ENCODE results near the gene MEOX1. TPM values are rescaled to one million over a fixed set of nuclear protein-coding genes. Genes with fewer than 3 reads are reported as not detected.
A peak's percentile ranks its signal among the peaks of the same experiment; 100 is the strongest.

Gene MEOX1
- total RNA-seq (2014; rRNA removed; shearing (Covaris generic); ENCODE audit: low replicate concordance): 1.1 TPM in 1 of 2 replicates, not detected in the other

DNA sequence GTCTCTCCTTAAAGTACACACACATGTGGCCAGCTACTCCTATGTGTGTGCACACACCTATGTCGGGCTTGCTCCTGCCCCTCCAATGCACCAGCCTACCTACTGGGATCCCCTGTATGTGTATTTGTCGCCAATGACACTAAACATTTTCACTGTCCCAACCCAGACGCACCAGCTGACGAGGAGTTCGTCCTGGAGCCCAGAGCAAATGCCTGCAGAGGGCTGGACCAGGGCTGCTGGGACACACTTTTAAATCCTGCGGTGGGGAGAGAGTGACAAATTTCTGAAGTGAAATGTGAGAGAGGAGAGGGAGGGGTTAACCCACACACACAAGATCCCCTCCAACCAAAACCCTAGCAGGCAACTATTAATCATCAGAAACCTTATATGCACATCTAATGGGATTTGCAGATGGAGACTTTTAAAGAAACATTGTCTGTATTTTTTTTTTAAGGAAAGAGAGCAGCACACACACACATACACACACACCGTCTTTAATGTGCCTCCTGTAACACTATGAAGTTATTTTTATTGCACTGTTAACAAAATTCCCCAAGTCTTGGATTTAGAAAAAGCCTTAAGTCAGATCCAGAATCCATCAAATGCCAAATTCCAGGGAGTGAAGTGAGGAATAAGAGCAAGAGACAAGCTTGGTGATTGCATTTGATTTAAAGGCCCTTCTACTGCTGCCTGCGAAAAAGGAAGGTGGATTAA, at the start of gene MEOX1:
Gene MEOX1, minus strand, starts transcription at position 224 of the 714 bp plus-strand sequence. CDS start 388 bp downstream, outside the sequence.
- Histone ChIP-seq H3K4me3 (no peak within 1 kb of the TSS), H3K36me3 (no peaks in the 10 kb centered on the region), H3K27me3 (no peaks in the 10 kb centered on the region), H3K9me3 (no peaks in the 10 kb centered on the region)
- peak; percentile 32 for DNase-seq

- Histone ChIP-seq H3K9me3 (no peaks in the 10 kb centered on the region), H3K27me3 (no peaks in the 10 kb centered on the region), H3K4me3 (no peak overlapping the region), H3K36me3 (no peaks in the 10 kb centered on the region)
- DNase-seq: no peak
Measured at GRCh38 chr17:43710101-43710500, 48.4 kb upstream of the MEOX1 start.

DNA sequence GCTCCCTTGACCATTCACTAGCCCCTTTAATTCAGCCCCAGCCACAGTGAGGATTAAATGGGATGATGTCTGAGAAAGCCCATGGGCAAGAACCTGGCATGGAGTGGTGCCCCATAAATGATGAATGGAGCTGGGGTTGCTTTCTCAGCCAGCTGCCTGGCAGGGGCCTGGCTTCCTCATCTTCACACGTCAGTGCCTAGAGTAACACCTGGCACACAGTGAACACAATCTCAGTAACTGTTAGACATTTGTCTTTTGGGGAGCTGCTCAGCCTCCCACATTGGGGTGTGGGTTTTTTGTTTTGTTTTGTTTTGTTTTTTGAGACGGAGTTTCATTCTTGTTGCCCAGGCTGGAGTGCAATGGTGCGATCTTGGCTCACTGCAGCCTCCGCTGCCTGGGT, 47.5 kb upstream of the MEOX1 start:
- Histone ChIP-seq H3K9me3 (no peaks in the 10 kb centered on the region), H3K27me3 (no peaks in the 10 kb centered on the region), H3K4me3 (no peak overlapping the region), H3K36me3 (no peaks in the 10 kb centered on the region)
- DNase-seq: peak; percentile 44

- no peaks in the 10 kb centered on the region for H3K36me3 ChIP-seq
- DNase-seq: no peak
- no peak overlapping the region for H3K4me3 ChIP-seq
- H3K9me3 ChIP-seq: peaks cover 4% of the 10 kb centered on the region; the same call in 1 of the 2 replicates
- H3K27me3 ChIP-seq: no peaks in the 10 kb centered on the region
Measured at GRCh38 chr17:43707184-43707583, 45.5 kb upstream of the MEOX1 start.

GRCh38 chr17:43706235-43706634, 44.5 kb upstream of the MEOX1 start:
- H3K36me3 ChIP-seq: no peaks in the 10 kb centered on the region
- H3K4me3 ChIP-seq: no peak overlapping the region
- DNase-seq: no peak
- peaks cover 4% of the 10 kb centered on the region; the same call in 1 of the 2 replicates for H3K9me3 ChIP-seq
- no peaks in the 10 kb centered on the region for H3K27me3 ChIP-seq

GRCh38 chr17:43703630-43704029, 41.9 kb upstream of the MEOX1 start:
- Histone ChIP-seq H3K36me3 (no peaks in the 10 kb centered on the region), H3K27me3 (no peaks in the 10 kb centered on the region), H3K4me3 (no peak overlapping the region), H3K9me3 (peaks cover 10% of the 10 kb centered on the region)
- DNase-seq: no peak

DNA sequence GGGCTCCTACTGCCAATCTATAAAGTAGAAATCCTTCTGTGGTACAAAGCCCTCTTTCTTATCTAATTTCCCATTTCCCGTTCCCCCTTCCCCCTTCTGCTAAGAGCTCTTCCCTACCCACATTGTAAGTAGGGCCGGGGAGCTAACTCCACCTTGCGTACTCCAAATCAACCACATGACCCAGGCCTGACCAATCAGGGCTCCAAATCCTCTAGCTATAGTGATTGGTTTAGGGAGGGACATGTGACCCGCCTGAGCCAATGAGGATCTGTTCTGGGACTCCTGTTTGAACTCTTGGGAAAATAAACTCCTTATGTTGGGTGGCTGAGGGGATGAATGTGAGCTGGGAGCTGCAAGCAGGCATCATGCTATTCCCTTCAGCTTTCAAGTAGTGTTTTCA, 40.9 kb upstream of the MEOX1 start:
- peak; percentile 38 for DNase-seq
- H3K27me3 ChIP-seq: no peaks in the 10 kb centered on the region
- no peaks in the 10 kb centered on the region for H3K36me3 ChIP-seq
- H3K9me3 ChIP-seq: peaks cover 10% of the 10 kb centered on the region
- H3K4me3 ChIP-seq: no peak overlapping the region

GRCh38 chr17:43701318-43701743, 39.6 kb upstream of the MEOX1 start:
- Histone ChIP-seq H3K27me3 (no peaks in the 10 kb centered on the region), H3K36me3 (no peaks in the 10 kb centered on the region), H3K9me3 (peaks cover 10% of the 10 kb centered on the region), H3K4me3 (no peak overlapping the region)
- DNase-seq: peak; percentile 98

GRCh38 chr17:43699438-43699756, 37.7 kb upstream of the MEOX1 start:
- peaks cover 10% of the 10 kb centered on the region for H3K9me3 ChIP-seq
- peak; percentile 39 for DNase-seq

GRCh38 chr17:43698678-43699437, 37.1 kb upstream of the MEOX1 start:
- Histone ChIP-seq H3K4me3 (no peak overlapping the region), H3K36me3 (no peaks in the 10 kb centered on the region), H3K9me3 (peaks cover 10% of the 10 kb centered on the region), H3K27me3 (no peaks in the 10 kb centered on the region)
- DNase-seq: no peak

More at GRCh38 chr17:43699438-43699756, 37.7 kb upstream of the MEOX1 start:
- no peaks in the 10 kb centered on the region for H3K36me3 ChIP-seq
- no peak overlapping the region for H3K4me3 ChIP-seq
- H3K27me3 ChIP-seq: no peaks in the 10 kb centered on the region

DNA sequence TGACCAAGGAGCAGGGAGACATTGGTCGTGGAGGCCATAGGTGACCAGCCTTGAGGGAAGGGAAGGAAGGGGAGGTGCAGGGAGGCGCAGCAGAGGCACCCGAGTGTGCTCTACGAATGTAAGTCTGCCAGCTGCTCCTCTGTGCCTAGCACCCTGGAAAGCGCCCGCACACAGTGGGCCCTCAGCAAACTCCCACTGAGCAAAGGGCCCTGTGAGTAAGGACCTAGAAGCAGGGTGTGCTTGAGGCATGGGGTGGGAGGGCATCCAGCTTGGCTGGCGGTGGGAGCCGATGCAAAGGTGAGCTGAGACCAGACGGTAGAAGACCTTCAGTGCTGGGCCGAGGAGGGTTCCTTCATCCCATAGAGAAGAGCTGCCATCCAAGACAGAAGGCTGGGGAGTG, 36.2 kb upstream of the MEOX1 start:
- H3K9me3 ChIP-seq: peaks cover 10% of the 10 kb centered on the region
- no peaks in the 10 kb centered on the region for H3K36me3 ChIP-seq

GRCh38 chr17:43696891-43697290, 35.2 kb upstream of the MEOX1 start:
- Histone ChIP-seq H3K36me3 (no peaks in the 10 kb centered on the region), H3K4me3 (no peak overlapping the region), H3K9me3 (peaks cover 6% of the 10 kb centered on the region), H3K27me3 (no peaks in the 10 kb centered on the region)
- DNase-seq: no peak

More for the DNA sequence above, 36.2 kb upstream of the MEOX1 start:
- H3K4me3 ChIP-seq: no peak overlapping the region
- no peak for DNase-seq
- no peaks in the 10 kb centered on the region for H3K27me3 ChIP-seq

GRCh38 chr17:43695970-43696865, 34.5 kb upstream of the MEOX1 start:
- Histone ChIP-seq H3K9me3 (peaks cover 6% of the 10 kb centered on the region), H3K36me3 (no peaks in the 10 kb centered on the region), H3K27me3 (no peaks in the 10 kb centered on the region), H3K4me3 (no peak overlapping the region)
- peak; percentile 76 for DNase-seq

- Histone ChIP-seq H3K9me3 (peaks cover 2% of the 10 kb centered on the region), H3K4me3 (no peak overlapping the region), H3K27me3 (no peaks in the 10 kb centered on the region), H3K36me3 (no peaks in the 10 kb centered on the region)
- peak; percentile 74 for DNase-seq
Measured at GRCh38 chr17:43694081-43694870, 32.6 kb upstream of the MEOX1 start.

DNA sequence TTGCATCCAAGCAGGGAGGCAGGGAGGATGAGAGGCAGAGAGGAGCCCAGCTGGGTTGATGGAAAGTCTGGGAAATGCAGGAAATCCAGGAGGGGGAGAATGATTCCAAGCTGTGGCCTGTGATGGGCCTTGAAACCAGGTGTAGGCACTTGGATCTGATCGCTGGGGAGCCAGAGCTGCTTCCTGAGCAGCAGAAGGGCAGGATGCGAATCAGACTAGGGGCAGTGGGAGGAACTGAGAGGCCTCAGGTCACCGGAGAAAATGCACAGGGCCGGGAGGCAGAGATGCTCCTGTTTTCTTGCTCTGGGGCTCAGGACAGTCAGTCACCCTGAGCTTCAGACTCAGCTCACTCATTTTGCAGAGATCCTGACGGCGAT, 29.6 kb upstream of the MEOX1 start:
- Histone ChIP-seq H3K4me3 (no peak overlapping the region), H3K27me3 (no peaks in the 10 kb centered on the region), H3K36me3 (no peaks in the 10 kb centered on the region), H3K9me3 (no peaks in the 10 kb centered on the region)
- no peak for DNase-seq

DNA sequence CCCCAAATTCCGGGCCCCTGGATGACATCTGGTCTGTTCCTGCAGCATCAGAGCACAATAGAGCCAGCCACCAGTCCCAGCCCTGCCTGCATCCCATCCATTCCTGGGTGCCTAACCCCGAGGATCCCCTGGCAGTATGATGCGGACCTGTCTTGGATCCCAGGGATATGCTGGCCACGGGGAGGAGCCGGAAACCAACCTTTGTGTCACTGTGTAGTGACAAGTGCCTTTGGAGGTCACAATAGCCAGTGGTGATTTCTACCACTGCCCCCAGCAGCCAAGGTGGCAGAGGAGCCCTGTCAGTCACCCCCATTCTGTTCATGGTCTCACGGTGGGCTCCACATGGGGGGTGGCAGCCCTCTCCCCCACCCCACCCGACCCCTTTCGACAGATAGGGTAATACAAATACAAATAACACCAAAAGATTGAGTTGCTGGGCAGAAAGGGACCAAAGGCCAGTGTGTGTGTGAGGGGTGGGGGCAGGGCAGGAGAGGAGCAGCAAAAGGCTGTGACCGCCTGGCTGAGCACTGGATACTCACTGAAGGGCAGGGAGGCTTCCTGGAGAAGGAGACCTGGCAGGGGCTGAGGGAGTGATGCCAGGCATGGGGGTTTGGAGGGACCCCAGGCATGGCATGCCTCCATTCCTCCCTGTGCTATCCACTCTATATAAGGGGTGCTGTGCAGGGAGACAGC, 29.0 kb upstream of the MEOX1 start:
- no peak for DNase-seq
- Histone ChIP-seq H3K27me3 (no peaks in the 10 kb centered on the region), H3K36me3 (no peaks in the 10 kb centered on the region), H3K4me3 (no peak overlapping the region), H3K9me3 (no peaks in the 10 kb centered on the region)

All from MG63 (cell line).